HG03060 (cell line): Measurements from ENCODE around the gene HOXC11.

ENCODE experiments used
- ATAC-seq: cut with Tn5 transposase; IDR thresholded peaks from one replicate; pipeline ENCODE4 v1.9.1; 2021; ENCODE audit warnings: low read depth, moderate number of reproducible peaks; ENCODE audit not compliant: unreplicated experiment

Gene HOXC11

DNA sequence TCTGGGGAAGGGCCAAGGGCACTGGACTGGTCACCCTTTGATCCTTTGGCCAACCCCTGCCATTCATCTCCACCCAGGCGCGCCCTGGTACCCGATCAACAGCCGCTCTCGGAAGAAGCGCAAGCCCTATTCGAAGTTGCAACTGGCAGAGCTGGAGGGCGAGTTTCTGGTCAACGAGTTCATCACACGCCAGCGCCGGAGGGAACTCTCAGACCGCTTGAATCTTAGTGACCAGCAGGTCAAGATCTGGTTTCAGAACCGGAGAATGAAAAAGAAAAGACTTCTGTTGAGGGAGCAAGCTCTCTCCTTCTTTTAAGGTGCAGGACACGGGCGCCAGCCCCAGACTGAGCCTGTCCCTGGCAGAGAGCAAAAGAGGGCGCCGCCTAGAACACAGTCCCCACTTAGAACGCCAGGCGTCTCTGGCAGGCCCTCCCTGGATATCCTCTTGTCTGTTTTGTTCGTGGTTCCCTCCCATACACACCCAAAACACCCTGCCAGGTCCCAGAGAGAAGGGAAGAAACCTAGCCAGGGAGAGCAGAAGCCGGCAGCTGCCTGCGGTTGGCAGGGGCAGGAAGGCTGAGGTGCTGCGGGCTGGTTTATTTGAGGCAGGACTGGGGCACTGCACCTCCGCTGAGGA lies 16.6 kb upstream of the HOXC11 start:
- ATAC-seq, result no peak

DNA sequence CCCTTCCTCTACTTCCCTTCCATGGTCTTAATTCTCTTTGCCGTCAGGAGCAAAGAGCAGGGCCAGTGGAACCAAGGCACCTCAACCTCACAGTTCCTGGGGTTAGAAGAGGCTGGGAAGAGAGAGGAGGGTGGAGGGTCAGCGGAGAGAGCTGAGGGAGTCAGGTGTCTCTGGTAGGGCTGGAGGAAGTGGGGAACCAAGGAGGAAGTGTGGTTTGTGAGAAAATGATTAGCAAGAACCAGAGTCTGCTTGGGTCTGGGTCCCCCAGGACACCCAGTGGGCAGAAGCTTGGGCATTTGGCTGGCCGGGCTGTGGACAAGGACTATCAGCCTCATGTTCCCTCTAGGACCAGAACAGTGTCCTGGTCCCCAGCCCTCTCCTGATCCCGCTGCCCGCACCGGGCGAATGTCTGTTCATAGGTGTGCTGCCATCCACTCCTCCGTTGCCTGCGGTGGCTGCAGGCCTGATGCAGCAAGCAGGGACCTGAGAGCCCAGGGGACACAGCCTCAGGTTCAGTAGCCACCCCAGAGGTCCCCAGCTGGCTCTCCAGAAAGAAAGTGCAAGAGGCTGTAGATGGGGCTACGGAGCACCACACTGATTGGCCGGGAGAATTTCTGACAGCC lies 15.9 kb upstream of the HOXC11 start:
- no peak for ATAC-seq

DNA sequence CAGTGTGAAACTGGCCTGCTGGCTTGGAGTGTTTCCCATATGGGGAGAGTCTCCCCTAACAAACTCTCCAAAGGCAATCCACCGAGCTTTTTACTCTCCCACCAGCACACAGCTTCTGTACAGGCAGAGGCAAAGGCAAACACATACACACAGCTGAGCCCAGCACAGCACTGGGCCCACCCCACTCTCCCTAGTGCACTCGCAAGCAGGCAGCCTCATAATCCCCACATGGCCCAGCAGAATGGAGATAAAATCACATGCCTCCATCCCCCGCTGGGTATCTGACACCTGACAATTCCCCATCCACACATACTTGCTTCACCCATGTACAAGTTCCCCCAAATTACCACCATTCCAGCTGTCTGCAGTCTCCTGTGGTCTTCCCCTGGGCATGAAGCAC lies 14.8 kb upstream of the HOXC11 start:
- ATAC-seq, result no peak

DNA sequence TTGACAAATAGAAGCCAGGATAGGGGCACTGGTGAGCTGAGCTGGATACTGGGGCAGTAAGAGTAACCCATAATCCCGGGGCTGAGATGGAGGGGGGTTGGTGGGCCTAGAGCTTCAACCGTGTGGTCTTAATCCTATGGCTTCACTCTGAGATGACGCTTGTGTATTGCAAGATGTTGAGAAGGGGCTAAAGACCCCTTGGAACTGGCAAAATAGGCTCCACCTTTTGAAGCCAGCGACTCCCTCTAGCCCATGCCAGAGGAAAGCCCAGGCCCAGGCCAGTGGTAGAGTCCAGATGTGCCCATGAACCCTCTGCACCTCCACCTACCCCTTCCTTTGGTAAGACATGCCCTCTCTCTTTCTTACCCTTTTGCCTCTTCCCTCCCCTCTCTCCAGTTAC lies 13.6 kb upstream of the HOXC11 start:
- ATAC-seq, result no peak

DNA sequence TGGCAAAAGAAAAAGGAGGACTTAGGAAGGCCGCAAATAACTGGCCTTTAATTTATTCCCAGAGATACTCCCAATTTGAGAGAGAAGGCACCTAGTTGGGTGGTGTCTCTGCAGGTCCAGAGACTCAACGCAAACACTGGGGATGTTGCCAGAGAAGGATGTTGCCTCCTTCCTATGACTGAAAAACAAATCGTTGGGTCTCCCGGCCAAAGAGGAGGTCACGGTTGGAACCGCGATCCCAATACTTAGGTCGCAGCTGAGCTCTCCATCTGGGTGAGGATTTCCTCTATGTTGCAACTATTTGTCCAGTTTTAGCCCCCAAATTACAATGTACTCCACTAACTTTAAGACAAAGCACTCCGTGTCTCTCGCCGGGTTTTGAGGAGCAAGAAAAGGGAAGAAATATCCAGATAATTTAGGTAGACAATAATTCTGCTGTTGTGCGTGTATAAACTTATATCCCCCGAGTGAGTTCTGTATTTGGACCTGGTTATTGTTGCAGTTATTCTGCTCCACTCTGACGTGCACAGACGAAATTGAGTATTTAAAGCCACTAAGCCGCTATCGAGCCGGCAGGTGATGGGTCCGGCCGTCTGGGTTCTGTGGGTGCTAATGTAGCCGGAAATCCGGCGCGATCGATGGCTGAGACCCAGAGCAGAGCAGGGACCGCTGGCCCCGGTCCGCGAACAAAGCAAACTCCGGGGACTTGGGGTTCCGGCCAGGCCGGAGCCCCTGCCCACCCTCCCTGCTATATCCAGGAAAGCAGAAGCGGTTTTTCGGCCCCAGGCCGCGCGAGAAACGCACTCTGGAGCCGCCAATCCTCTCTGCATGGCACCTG lies 12.5 kb upstream of the HOXC11 start:
- no peak for ATAC-seq

DNA sequence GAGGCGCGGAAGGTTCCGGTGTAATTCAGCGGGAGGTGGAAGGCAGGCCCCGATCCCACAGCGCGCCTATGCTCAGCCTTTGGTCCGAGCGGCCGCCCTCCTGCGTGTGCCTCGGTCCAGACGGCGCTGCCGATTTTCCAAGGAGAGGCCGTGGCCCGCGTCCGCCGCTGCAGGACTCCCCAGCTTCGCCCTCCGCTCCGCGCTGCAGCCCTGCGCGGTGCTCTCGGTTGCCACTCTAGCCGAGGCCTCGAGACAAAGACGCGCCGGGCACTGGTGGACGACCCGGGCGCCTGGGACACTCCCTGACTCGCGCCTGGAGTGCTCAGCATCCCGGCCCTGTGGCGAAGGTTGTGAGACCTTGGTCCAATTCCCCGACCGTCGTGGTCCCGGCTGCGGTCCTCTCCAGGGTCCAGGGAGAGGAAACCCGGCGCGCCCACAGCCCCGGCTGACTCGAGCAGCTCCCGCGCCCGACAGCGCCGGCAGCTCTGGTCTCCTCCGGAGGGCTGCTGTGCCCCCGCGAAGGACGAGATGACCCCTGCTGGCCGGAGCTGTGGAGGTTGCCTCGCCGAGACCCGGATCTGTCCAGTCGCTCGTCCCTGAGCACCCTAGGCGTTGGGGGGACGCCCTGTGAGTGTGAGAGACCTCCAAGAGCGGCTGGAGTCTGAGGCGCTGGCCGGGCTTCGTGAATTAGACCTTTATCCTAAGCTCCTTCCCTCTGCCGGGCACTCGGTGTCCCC lies 11.7 kb upstream of the HOXC11 start:
- no peak for ATAC-seq

DNA sequence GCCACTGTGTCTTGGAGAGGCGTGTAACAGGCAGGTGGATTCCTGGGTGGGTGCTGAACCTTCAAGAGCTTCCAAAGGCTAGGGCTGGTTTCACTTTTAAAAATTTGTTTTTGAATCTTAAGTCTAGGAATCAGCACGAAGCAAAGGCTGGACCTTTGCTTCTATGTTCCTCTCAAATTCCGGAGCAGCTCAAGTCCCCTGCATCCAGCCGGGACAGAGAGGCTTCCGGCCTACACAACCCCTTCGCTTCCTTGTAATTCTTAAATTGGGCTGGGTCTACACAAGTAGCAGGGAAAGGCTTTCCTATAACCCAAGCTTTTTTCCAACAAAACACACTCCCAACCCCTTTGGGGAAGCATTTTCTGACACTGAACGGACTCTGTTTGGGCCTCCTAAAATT lies 9.9 kb upstream of the HOXC11 start:
- ATAC-seq, result no peak

DNA sequence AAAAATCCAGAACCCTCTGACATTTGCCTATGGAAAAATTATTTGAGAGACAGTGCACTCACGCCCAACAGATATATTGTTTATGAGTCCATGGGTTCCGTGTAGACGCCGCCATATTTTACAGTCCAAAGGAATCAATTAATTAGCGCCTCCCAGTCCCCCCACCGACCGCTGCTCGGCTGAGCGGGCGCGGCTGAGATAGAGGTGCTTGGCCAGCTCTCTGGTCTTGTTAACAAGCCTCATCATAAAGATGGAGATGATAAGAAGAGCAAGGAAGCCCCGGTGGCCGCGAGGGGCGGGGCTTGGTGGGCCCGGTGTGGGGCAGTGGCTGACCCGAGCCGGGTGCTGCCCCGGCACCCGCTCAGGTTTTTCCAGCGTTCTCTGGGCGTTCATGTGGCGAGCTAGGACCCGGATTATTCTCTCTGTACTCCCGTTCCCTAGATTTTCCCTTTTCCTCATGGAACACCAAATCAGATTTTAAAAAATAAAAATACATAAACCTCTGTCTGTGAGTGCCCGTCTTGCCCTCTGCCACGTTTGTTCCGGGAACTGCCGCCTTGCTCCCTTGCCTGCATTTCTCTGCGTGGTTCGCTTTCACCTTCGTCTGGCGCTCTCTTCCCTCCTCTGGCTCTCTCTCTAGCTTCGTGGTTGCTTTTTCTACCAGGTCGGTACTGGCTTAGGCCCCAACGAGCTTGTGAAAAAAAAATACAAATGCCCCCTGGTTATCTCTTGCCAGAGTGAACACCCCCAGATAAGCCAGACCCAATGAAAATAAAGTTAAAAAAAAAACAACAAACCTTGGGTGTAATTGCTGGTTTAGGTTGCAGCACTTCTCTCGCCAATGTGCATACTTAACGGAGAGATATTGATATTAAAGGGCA lies 9.3 kb upstream of the HOXC11 start:
- ATAC-seq, result no peak

DNA sequence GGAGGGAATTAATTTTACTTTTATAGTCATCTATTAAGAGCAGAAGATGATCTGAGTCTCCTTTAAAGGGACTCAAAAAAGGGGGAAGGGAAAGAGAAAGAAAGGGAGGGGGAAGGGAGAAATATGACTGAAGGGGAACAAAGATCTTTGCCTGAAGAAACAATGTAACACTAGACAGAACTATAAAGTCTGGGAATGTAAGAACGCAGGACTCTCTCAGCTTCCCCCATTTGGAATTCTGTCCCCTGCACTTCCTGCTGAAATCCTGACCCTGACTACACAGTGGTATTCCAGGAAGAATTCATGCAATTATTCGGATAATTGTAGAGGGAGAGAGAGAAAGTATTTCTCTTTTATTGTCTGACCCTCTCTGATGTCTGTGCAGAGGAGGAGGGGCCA lies 8.6 kb upstream of the HOXC11 start:
- ATAC-seq, result no peak

DNA sequence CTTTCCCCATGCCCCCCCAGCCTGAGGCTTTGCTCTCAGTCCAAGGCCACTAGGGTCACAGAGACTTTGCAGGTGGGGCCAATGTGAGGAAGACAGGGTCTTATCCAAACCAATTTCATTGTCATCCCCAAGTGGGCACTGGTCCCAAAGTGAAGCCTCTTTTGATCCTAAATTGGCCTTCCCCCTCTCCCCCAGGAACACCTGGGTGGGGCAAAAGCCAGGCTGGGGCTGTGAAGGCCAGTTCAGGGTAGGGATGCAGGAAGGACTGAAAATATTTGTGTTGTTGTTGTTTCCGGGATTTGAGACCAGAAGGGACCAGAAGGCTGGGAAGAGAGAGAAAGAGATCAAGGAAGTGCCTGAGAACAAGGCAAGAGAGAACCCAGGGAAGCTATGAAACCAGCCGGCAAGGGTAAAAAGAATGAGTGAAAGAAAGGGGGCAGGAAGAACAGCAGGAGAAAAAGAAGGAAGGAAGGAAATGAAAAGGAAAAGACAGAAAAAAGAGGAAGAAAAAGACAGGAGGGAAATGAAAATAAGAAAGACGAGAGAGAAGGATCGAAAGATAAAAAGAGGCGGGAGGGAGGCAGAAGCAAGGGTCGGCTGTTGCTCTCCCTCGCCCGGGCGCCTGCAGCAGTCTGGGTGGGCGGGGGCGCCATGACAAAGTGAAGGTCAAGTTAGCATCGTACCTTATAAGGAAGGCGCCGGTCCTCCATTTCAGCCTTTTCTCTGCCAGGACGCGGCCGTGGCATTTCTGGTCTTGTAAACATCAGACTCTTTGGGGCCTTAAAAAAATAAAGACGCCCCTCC lies 7.4 kb upstream of the HOXC11 start:
- ATAC-seq, result no peak

DNA sequence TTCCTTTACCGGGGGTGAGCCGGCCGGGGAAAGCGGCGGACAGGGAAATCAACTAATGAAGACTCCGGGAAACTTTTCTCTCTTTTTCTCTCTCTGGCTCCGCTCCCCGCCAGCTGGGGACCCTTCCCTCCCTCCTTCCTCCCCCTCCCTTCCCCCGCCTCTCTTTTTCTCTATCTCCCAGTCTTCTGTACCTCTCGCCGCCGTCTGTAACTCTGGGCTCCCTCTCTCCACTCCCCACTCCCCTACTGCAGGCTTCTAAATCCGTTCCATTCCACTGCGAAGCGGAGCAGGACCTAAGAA lies 6.9 kb upstream of the HOXC11 start:
- ATAC-seq, result no peak

DNA sequence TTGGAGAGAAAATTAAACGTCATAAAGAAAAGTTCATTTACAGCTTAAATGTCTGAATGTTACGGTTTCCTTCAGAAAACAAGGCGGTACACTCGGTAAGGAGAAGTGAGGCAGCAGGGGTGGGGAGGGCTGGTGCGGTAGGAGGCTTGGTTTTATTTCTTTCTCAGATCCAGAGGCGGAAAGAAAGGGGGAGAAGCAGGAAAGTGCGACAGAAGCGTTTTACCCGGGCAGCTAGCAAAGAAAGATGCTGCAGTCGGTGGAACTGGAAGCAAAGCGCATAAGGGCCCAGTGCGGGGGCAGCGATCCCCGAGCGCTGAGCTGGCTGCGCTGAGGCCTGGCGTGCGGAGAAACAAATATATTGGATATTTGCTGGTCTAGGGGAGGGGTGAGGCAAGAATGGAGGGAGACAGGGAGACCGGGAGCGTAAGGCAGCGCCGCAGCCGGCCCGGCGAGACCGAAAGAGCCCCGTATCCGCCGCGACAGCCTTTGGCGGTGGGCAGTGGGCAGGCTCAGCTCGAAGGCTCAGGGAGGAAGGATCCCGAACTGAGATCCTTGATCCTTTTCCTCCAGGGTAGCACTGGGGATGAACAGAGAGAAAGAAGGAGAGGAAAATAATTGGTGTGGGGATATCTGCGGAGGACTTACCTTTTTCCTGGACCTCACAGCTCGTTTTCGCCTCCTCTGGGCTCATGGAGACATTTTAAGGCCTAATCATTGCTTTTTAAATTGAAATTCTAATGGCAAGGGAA lies 6.4 kb upstream of the HOXC11 start:
- no peak for ATAC-seq

DNA sequence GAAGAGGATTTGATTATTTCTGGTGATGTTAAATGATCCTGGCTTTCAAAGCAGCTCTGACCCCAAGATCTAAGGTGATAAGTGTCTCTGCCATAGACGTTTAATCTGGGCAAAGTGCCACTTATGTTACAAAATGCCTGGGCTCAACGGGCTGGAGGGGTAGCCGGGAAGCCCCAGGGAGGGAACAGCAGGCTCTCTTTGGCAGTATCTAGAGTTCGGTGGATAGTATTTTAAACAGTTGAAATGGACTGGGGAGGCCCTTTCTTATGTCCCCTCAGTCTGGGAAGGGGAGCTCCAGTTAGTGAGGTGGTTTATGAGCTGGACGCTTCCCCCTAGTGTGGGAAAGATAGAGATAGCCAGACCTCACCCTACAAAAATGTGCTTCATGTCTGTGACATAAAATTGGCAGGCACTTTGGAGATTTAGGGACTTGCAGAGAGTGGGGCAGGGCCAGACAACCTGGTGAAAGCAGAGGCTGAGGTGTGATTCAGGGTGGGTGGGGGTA lies 5.5 kb upstream of the HOXC11 start:
- ATAC-seq, result no peak

DNA sequence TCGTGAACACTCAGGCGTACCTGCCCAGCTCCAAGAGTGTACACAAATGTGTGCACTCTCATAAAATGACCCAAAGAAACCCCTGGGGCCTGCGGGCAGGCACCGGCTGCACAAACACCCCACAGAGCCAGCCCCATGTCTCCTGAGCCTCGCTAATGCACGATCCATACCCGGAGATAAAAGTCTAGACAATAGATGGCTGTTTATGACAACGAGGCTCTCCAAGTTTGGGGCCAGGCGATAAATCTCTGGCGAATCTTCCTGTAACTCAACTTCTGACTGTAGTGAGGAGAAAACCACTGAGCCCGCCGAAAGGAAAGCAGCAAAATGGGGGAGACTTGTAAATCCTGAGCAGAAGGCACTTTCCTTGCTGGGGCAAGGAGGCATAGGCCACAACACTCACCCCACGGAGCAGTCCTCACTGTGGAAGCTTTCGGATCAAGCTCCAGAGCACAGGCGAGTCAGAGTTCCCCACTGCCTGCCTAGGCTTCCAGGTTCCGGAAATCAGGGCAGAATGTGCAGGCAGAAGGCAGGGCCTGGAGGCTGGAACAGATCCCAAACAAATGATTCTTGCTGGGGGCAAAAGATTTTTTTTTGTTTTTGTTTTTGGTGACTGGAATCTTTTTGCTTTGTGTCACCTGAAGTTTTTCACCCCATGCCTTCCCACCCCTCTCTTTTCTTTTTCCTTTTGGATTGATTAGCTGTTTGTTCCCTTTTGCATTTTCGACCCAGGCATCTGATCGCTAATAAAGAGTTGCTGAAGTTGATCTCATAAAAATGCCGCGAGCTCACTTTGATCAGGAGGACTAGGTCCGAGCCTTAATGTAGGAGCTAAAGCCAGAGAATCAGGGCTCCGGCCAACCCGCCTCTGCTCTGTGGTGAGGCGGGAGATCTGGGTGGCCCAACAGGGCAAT lies 4.5 kb upstream of the HOXC11 start:
- no peak for ATAC-seq

DNA sequence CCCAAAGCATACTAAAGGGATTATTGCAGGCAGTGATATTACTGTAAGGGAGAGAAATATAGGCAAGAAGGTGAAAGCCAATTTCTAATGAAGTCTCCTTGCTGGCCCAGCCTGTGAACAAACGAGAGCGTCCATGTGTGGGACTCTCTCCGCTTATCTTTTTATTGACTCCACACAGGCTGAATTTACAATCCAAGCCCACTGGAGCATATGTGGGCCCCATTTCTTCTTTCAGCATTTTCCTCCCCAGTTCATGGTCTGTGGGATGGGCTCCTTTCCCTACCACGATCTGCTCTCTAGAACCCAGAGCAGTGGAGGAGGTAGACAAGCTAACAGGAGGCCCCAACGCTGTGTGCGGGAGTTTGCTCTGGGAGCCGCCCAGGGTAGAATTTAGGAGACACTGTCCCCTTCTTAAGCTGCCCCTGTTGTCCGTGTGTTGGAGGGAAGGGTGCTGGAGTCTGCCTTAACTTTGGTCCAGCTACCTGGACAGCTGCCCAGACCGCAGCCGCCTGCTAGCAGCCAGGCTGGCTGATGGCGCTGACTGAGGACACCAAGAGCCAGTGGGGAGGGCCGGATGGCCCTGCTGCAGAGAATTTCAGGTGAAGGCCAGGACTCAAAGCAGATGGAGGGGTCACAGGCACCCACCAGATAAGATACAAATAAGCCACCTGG lies 3.2 kb upstream of the HOXC11 start:
- ATAC-seq, result no peak

DNA sequence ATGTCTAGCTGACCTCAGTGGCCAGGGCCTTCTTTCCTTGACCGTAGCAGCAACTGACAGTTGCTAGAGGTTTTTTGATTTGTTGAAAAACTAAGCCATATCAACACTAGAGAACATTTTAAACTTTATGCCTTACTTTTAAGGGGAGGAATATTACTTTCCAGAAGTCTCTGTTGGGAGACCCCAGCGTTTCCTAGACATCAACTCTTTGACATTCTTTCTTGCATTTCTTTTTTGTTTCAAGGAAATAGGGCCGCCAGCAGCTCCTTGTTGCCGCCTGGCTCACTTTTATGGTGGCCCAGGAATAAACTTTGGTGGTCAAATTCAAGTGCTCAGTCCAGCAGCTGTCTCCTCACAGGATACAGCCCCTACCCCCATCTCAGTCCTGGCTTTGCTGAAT lies 2.5 kb upstream of the HOXC11 start:
- ATAC-seq, result no peak

DNA sequence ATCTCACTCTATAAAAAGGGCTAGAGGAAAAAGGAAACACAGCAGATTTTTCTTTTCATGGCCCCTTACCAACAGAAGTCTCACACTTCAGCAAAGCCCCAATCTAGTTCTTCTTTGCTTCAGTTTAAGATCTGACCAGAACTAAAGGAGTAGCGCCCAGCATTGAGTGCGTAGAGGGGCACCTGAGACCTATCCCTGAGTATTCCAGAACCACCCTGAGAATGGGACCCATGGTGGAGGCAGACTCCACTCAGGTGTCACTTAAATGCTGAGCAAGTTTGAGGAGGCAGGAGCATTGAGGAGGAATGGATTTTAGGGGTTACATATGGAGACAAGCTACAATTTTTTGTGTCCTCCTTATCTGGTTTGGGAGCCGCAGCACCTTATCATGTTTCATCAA lies 1.8 kb upstream of the HOXC11 start:
- ATAC-seq, result no peak
